ENCODE data around the gene GTF3A.

The GTF3A gene

DNA sequence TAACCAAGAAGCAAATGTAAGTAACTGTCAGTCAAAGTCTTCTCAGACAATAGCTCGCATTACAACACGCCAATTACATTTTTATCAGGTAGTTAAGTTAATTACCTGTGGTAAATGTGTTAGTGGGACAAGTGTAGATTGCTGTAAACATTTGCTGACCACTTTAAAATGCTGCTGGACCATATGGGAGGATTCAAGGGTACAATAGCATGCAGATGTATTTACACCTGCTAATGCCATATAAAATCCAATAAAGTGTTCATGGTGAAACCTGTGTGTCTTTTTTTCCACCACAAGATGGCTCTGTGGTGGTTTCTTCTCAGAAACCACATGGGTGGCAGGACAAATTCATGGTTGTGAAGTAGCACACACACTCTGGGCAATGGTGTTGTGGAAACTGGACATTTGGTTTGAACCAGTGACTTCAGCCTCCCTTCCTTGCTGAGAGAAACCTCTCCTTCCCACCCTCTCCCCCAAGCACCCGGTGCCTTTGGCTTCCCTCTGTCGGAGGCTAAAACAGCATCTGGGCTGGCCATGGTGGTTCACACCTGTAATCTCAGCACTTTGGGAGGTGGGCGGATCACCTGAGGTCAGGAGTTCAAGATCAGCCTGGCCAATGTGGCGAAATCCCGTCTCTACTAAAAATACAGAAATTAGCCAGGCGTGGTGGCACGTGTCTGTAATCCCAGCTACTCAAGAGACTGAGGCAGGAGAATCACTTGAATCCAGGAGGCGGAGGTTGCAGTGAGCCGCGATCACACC lies 18.1 kb upstream of the GTF3A start:
- DNase-seq = no peak

DNA sequence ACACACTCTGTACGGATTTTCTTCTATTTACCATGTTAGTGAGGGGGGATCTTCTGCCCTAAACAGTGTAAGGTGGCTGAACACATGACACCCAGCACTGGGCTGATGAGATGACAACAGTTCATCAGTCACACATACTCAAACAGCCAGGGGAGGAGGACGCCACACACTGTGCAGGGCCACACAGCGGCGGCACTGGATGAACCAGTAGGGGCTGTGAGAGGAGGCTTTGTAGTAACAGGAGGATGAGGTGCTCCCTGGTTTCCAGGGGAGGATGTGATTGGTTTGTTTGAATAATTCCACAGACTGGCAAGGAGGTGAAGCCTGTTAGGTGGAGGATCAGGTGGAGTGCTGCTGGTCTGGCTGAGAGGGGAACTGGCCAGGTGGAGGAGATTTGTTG lies 16.3 kb upstream of the GTF3A start:
- no peak for DNase-seq

GRCh38 chr13:27409013-27409412 lies 15.4 kb upstream of the GTF3A start:
- DNase-seq = no peak

- DNase-seq = no peak
Observed at GRCh38 chr13:27411341-27411740, 13.1 kb upstream of the GTF3A start.

GRCh38 chr13:27415116-27415515 lies 9.3 kb upstream of the GTF3A start:
- no peak for DNase-seq

DNA sequence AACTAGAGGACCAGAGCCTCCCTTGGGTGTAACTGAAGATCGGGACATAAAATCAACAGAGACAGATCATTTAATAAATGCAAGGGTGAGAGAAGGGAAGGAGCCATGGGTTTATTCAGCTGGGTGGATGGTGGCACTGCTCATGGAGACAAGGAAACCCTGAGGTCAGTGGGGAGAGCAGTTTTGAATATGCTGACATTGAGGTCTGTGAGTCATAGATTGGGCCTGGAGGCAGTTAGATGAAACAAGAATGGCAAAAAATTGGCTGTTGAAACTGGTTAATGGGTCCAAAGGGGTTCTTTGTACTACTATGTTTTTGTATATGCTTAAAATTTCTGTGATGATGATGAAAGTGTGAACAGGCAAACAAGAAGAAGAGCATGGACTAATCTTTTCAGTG lies 5.1 kb upstream of the GTF3A start:
- DNase-seq = no peak

GRCh38 chr13:27421101-27421871 lies 3.1 kb upstream of the GTF3A start:
- DNase-seq = no peak

GRCh38 chr13:27423333-27423732 lies 1.1 kb upstream of the GTF3A start:
- no peak for DNase-seq

- no peak for DNase-seq
Observed at GRCh38 chr13:27425158-27425917, 919 bp downstream of the GTF3A start.

GRCh38 chr13:27425918-27426630 lies 1.7 kb downstream of the GTF3A start:
- DNase-seq = peak; percentile 30

GRCh38 chr13:27427641-27428040 lies 3.2 kb downstream of the GTF3A start:
- DNase-seq = no peak

GRCh38 chr13:27428160-27428559 lies 3.7 kb downstream of the GTF3A start:
- DNase-seq = no peak

- DNase-seq = no peak
Observed at GRCh38 chr13:27432180-27432579, 7.8 kb downstream of the GTF3A start.

DNA sequence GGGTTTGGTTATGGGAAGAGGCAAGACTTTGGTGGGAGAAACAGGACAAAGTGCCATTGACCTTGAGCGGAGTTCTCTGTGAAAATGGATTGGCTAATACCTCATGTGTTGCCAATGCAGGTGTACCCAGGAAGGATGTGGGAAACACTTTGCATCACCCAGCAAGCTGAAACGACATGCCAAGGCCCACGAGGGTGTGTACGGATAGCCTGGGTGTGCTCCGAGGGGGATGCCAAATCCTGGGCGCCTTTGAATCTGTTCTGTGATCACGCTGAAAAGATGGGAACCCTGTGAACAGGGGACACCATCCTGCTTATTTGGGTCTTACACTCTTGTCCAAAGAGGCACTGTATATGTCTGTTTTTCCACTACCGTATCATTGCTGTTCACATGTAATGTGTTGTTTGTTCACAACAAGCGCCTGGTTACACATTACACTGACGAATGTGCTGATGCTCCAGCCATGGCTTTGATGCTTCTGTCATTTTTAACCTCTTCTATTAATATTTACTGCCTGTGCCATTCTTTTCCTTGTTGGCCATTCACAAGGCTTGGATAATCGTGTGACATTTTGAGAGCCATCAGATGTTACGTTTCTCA lies 8.3 kb downstream of the GTF3A start:
- no peak for DNase-seq

- DNase-seq = no peak
Observed at GRCh38 chr13:27437126-27437525, 12.7 kb downstream of the GTF3A start.

- no peak for DNase-seq
Observed at GRCh38 chr13:27440408-27440807, 16.0 kb downstream of the GTF3A start.

DNA sequence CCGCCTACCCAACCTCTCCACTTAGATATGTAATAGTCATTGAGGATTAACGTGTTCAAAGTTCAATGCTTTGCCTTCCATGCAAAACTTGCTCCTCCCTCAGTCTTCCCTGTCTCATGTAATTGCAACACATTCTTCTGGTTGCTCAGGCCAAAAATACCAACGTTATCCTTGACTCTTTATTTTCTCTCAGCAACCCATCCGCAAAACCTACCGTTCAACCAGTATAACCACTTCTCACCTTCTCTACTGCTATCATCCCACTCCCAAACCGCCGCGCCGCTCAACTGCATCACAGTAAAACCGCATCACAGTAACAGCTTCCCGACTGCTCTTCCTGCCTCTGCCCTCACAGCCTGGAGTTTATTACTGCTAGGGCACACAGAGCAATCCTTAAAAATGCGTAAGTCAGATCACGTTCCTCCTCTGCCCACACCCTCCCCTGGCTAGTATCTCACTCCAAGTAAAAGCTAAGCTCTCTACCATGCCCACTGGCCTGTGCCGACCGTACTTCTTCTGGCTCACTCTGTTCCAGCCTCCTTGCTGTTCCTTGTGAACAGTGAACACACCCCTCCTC lies 17.7 kb downstream of the GTF3A start:
- no peak for DNase-seq

DNA sequence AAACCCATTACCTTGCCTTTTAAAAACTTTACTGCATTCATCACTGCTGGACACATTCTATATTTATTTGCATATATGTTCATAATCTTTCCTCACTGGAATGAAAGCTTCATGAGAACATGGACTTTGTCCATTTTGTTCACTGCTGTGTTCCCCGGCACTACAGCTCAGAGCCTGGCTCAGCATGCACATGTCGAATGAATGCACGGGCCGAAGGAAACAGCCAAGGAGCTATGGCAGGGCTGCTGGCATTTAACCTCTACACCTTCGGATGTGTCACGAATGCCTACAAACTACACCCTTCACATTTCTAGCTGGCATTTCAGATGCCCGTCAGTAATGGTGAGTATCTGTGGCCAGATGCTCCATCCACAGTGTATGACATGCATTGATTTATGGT lies 18.4 kb downstream of the GTF3A start:
- DNase-seq = no peak

DNA sequence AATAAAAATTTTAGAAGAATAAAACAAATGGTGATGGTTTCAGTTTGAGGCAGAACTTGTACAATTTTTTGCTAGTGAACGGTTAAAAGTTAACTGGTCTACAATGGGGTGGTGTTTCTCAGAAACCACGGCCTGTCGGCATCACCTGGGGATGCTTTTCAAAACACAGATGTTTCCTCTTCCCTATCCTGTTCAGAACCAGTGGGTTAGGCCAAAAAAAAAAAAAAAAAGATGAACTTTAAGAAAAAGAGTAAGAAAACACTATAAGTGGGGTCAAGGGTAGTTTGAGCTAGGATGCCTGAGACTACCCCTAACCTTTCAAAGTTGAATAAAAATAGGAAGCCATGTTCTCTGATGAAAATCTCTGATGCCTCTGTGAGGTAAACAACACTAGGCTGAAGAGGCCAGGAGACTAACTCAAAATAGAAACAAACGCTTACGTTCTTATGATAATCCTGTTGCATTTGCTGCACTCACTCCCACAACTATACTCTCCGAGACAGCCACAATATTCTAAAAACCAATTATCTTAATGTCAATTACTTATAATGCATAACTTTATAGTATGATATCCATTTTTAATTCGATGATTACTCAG lies 22.7 kb downstream of the GTF3A start:
- no peak for DNase-seq

GRCh38 chr13:27448308-27448707 lies 23.9 kb downstream of the GTF3A start:
- DNase-seq = no peak

DNA sequence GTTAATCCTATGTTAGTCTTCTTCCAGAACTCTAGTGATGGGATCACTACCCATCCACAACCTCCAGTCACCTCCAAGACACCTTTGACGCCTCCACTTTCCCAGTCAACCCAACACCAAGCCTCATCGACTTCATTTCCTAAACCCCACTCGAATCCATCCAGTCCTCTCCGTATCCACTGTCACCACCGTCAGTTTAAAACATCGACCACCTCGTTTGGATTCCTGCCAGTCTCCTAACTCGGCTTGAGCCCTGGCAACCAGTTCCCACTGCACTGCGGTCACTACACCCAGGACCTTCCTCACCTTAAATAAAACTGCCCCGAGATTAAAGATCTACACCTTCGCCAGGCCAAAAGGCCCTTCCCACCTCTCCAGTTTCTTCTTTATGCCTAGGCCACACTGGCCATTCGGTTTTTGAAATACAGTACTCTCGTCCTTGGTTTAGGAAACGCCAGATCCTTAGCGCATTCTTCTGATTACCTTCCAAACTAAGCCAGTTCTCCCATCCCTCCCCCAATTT lies 24.7 kb downstream of the GTF3A start:
- DNase-seq = no peak

Measured in NCI-H1436 (cell line).